OCI-M2 (cell line): ENCODE data around the gene LETMD1.
"Not testable (repeated sequence)": the region's sequence is repeated elsewhere in the genome, so short reads cannot be mapped to it uniquely, and the experiment has no call there.

Experiments used
- DNase-seq: peaks from one replicate; lab custom pipeline; 2025; ENCODE audit not compliant: unreplicated experiment; lab: John Stamatoyannopoulos, UW

The LETMD1 gene

GRCh38 chr12:51047655-51048540 lies at the start of gene LETMD1:
Gene LETMD1 (plus strand): TSS chr12:51048327. CDS start chr12:51048357, 30 bp downstream.
- peak; percentile 91 for DNase-seq

GRCh38 chr12:50999093-50999492 lies 49.0 kb upstream of the LETMD1 start:
- DNase-seq, result no peak

- no peak for DNase-seq
Measured at GRCh38 chr12:51000245-51000644, 47.9 kb upstream of the LETMD1 start.

GRCh38 chr12:51001799-51002198 lies 46.3 kb upstream of the LETMD1 start:
- no peak for DNase-seq

- no peak for DNase-seq
Measured at GRCh38 chr12:51004504-51004903, 43.6 kb upstream of the LETMD1 start.

GRCh38 chr12:51005030-51005429 lies 43.1 kb upstream of the LETMD1 start:
- no peak for DNase-seq

GRCh38 chr12:51005671-51006070 lies 42.5 kb upstream of the LETMD1 start:
- no peak for DNase-seq

GRCh38 chr12:51008329-51009055 lies 39.6 kb upstream of the LETMD1 start:
- no peak for DNase-seq

- DNase-seq, result no peak
Measured at GRCh38 chr12:51009056-51009440, 39.1 kb upstream of the LETMD1 start.

GRCh38 chr12:51011955-51012354 lies 36.2 kb upstream of the LETMD1 start:
- no peak for DNase-seq

- DNase-seq, result no peak
Measured at GRCh38 chr12:51012570-51013236, 35.4 kb upstream of the LETMD1 start.

GRCh38 chr12:51013441-51013840 lies 34.7 kb upstream of the LETMD1 start:
- DNase-seq, result no peak

- not testable (repeated sequence) for DNase-seq
Measured at GRCh38 chr12:51014467-51014866, 33.7 kb upstream of the LETMD1 start.

GRCh38 chr12:51017452-51017851 lies 30.7 kb upstream of the LETMD1 start:
- no peak for DNase-seq

GRCh38 chr12:51018956-51019355 lies 29.2 kb upstream of the LETMD1 start:
- no peak for DNase-seq

GRCh38 chr12:51019927-51020326 lies 28.2 kb upstream of the LETMD1 start:
- DNase-seq, result no peak

GRCh38 chr12:51020448-51021182 lies 27.5 kb upstream of the LETMD1 start:
- no peak for DNase-seq

GRCh38 chr12:51021694-51022093 lies 26.4 kb upstream of the LETMD1 start:
- peak; percentile 15 for DNase-seq

GRCh38 chr12:51023625-51024382 lies 24.3 kb upstream of the LETMD1 start:
- no peak for DNase-seq

GRCh38 chr12:51025338-51025835 lies 22.7 kb upstream of the LETMD1 start:
- DNase-seq, result no peak
